ENCODE results near the gene PROM2.

DNA sequence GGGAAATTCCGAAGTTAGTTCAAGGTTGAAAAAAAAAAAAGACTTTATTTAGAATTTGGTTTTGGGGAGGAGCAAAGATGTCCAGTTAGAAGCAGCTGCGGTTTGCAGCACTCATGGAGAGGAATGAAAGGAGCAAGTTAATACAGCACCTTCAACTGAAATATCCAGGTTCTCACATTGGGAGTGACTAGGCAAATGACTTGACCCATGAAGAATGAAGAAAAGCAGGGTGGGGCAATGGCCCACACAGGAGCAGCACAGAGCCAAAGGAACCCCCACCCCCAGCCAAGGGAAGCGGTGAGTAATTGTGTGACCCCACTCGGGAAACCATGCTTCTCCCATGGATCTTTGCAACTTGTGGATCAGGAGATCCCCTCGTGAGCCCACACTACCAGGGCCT lies 34.2 kb upstream of the PROM2 start:
- TF ChIP-seq SUZ12 (IDR thresholded peaks at IDR 0.05; ENCODE audit: extremely low read depth, insufficient read depth, insufficient read length) (no peak), ZNF274 (IDR thresholded peaks at IDR 0.05; ENCODE audit: low read depth, low read length) (no peak), YY1 (IDR thresholded peaks at IDR 0.05; ENCODE audit: insufficient read depth, insufficient read length) (no peak)

Measured in NT2/D1 (cell line).